NCI-H1694 (cell line): ENCODE measurements around the gene SIPA1L3.

Experiments
- DNase-seq: peaks from one replicate; lab custom pipeline; 2025; lab: John Stamatoyannopoulos, UW

The SIPA1L3 gene

GRCh38 chr19:37946132-37946531 lies 39.1 kb downstream of the SIPA1L3 start:
- no peak for DNase-seq

- no peak for DNase-seq
These were observed 40.8 kb downstream of the SIPA1L3 start for GRCh38 chr19:37947778-37948177.

GRCh38 chr19:37948362-37948761 lies 41.4 kb downstream of the SIPA1L3 start:
- DNase-seq: no peak

- no peak for DNase-seq
These were observed 43.6 kb downstream of the SIPA1L3 start for GRCh38 chr19:37950471-37951175.

GRCh38 chr19:37951816-37952210 lies 44.8 kb downstream of the SIPA1L3 start:
- no peak for DNase-seq

GRCh38 chr19:37953171-37953917 lies 46.3 kb downstream of the SIPA1L3 start:
- DNase-seq: no peak

GRCh38 chr19:37953918-37954303 lies 46.9 kb downstream of the SIPA1L3 start:
- no peak for DNase-seq

- DNase-seq: no peak
These were observed 47.4 kb downstream of the SIPA1L3 start for GRCh38 chr19:37954421-37954874.

GRCh38 chr19:37955986-37956385 lies 49.0 kb downstream of the SIPA1L3 start:
- no peak for DNase-seq

GRCh38 chr19:37957176-37957575 lies 50.2 kb downstream of the SIPA1L3 start:
- DNase-seq: no peak

GRCh38 chr19:37959665-37960114 lies 52.7 kb downstream of the SIPA1L3 start:
- DNase-seq: no peak

GRCh38 chr19:37961198-37961597 lies 54.2 kb downstream of the SIPA1L3 start:
- DNase-seq: no peak

- DNase-seq: no peak
These were observed 56.4 kb downstream of the SIPA1L3 start for GRCh38 chr19:37963190-37963936.

- DNase-seq: no peak
These were observed 57.1 kb downstream of the SIPA1L3 start for GRCh38 chr19:37964109-37964508.

- peak; percentile 25 for DNase-seq
These were observed 59.2 kb downstream of the SIPA1L3 start for GRCh38 chr19:37966211-37966661.

- no peak for DNase-seq
These were observed 59.7 kb downstream of the SIPA1L3 start for GRCh38 chr19:37966662-37967231.

GRCh38 chr19:37969695-37970094 lies 62.7 kb downstream of the SIPA1L3 start:
- DNase-seq: no peak

- DNase-seq: no peak
These were observed 63.7 kb downstream of the SIPA1L3 start for GRCh38 chr19:37970699-37971098.

GRCh38 chr19:37972803-37973202 lies 65.8 kb downstream of the SIPA1L3 start:
- no peak for DNase-seq

GRCh38 chr19:37973666-37974065 lies 66.7 kb downstream of the SIPA1L3 start:
- no peak for DNase-seq

- DNase-seq: no peak
These were observed 68.1 kb downstream of the SIPA1L3 start for GRCh38 chr19:37975071-37975470.
